Spinal cord (tissue), 10 donors: ENCODE results near the gene SLC25A34. TPM values are rescaled to one million over a fixed set of nuclear protein-coding genes. Genes with fewer than 3 reads are reported as not detected.

Source experiments
- DNase-seq, 6 donors: peaks; one replicate each; pipeline versions ENCODE4 v3.0.0 to v3.0.0-alpha.2; 2013 to 2015; ENCODE audit warnings: low spot score in 6 of 6, low read depth in 4 of 6
- H3K27ac ChIP-seq: one replicate; pipeline ENCODE4 v1.5.1; 2013; ENCODE audit warnings: low read depth, low read length, control low read depth
- H3K27me3 ChIP-seq: one replicate; pipeline ENCODE4 v1.6.1; 2013; ENCODE audit warnings: low read length; ENCODE audit not compliant: control insufficient read depth, insufficient read depth
- H3K36me3 ChIP-seq: one replicate; pipeline ENCODE4 v1.6.1; 2013; ENCODE audit warnings: low read length; ENCODE audit not compliant: control insufficient read depth, insufficient read depth
- H3K4me1 ChIP-seq: one replicate; pipeline ENCODE4 v1.6.1; 2013; ENCODE audit warnings: low read length; ENCODE audit not compliant: control insufficient read depth, insufficient read depth
- H3K4me3 ChIP-seq: one replicate; pipeline ENCODE4 v1.5.1; 2013; ENCODE audit warnings: low read depth, low read length, control low read depth
- H3K9me3 ChIP-seq: one replicate; pipeline ENCODE4 v1.6.1; 2013; ENCODE audit warnings: low read length; ENCODE audit not compliant: control insufficient read depth, insufficient read depth
- WGBS: methylation state at CpG from one replicate; pipeline ENCODE4 v1.1.5; 2013; ENCODE audit warnings: missing lambda C conversion rate; ENCODE audit not compliant: insufficient coverage; 5-methylcytosine and 5-hydroxymethylcytosine counted together
- polyA plus RNA-seq, 2 donors: library from polyadenylated mRNA; unstranded; fragments of 120-200 nt; gene quantifications; one replicate each; pipeline ENCODE4 v1.2.1, GENCODE V29; 2013; ENCODE audit not compliant: insufficient read length in 2 of 2
- total RNA-seq, 2 donors: library from RNA; depleted of rRNA in 1 of 2; stranded (reverse); fragments of 120-200 nt in 1 of 2; fragments of >200 nt in 1 of 2; gene quantifications; one replicate each; pipeline versions ENCODE4 v1.2.3 to v1.2.4, GENCODE V29; 2013 to 2014
- donor health status: healthy.

SLC25A34 gene
- total and polyA plus RNA-seq, 4 donors, result 0.59 to 7.7 (median 3.7) TPM

- no peak for DNase-seq
- 73% methylated on average over 17 of the region's 19 CpGs for WGBS
Observed at GRCh38 chr1:15749399-15750291, 13.6 kb downstream of the SLC25A34 start.

DNA sequence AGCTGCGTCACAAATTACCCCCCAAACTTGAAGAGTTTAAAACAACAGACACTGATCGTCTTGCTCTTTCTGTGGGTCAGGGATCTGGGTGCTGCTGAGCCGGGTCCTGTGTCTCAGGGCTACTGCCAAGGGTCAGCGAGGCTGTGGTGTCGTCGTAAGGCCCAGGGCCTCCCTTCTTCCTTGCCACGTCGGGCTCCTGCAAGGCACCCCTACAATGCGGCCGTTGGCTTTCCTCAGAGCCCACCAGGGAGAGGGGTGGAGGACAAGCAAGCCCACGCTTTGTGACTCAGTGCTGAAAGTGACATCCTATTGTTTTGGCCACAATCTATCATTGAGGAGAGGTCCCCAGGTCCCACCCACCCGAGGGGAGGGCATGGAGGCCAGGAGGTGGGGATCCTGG is 14.9 kb downstream of the SLC25A34 start:
- H3K4me3 ChIP-seq, result no peak overlapping the region
- H3K4me1 ChIP-seq, result peaks cover 7% of the 10 kb centered on the region
- H3K36me3 ChIP-seq, result no peaks in the 10 kb centered on the region
- H3K9me3 ChIP-seq, result no peaks in the 10 kb centered on the region
- no peak overlapping the region for H3K27ac ChIP-seq
- 72% methylated on average over 7 of the region's 12 CpGs for WGBS
- peaks cover 3% of the 10 kb centered on the region for H3K27me3 ChIP-seq
- no peak for DNase-seq

More at GRCh38 chr1:15749399-15750291, 13.6 kb downstream of the SLC25A34 start:
- Histone ChIP-seq H3K27ac (no peak overlapping the region), H3K9me3 (no peaks in the 10 kb centered on the region), H3K36me3 (no peaks in the 10 kb centered on the region), H3K4me1 (peaks cover 3% of the 10 kb centered on the region), H3K27me3 (no peaks in the 10 kb centered on the region), H3K4me3 (no peak overlapping the region)

- 91% methylated on average over 9 of the region's 10 CpGs for WGBS
- DNase-seq, result no peak
- H3K27ac ChIP-seq, result no peak overlapping the region
- peaks cover 14% of the 10 kb centered on the region for H3K4me1 ChIP-seq
- H3K9me3 ChIP-seq, result no peaks in the 10 kb centered on the region
- no peaks in the 10 kb centered on the region for H3K36me3 ChIP-seq
- peaks cover 9% of the 10 kb centered on the region for H3K27me3 ChIP-seq
- H3K4me3 ChIP-seq, result no peak overlapping the region
Observed at GRCh38 chr1:15751717-15752116, 15.7 kb downstream of the SLC25A34 start.

- WGBS, result 78% methylated on average over 10 of the region's 10 CpGs
- Histone ChIP-seq H3K27me3 (peaks cover 23% of the 10 kb centered on the region), H3K4me1 (peaks cover 29% of the 10 kb centered on the region), H3K9me3 (no peaks in the 10 kb centered on the region), H3K4me3 (no peak overlapping the region), H3K27ac (no peak overlapping the region), H3K36me3 (no peaks in the 10 kb centered on the region)
- DNase-seq, result no peak
Observed at GRCh38 chr1:15753776-15754175, 17.7 kb downstream of the SLC25A34 start.

GRCh38 chr1:15755021-15755645 is 19.1 kb downstream of the SLC25A34 start:
- H3K27me3 ChIP-seq, result peaks cover 29% of the 10 kb centered on the region
- no peak overlapping the region for H3K4me3 ChIP-seq
- no peak for DNase-seq
- 83% methylated on average over 1 of the region's 2 CpGs for WGBS
- H3K36me3 ChIP-seq, result no peaks in the 10 kb centered on the region
- no peaks in the 10 kb centered on the region for H3K9me3 ChIP-seq
- no peak overlapping the region for H3K27ac ChIP-seq
- peaks cover 33% of the 10 kb centered on the region for H3K4me1 ChIP-seq

GRCh38 chr1:15755646-15756040 is 19.6 kb downstream of the SLC25A34 start:
- Histone ChIP-seq H3K36me3 (no peaks in the 10 kb centered on the region), H3K27ac (no peak overlapping the region), H3K27me3 (peaks cover 31% of the 10 kb centered on the region), H3K4me1 (peaks cover 35% of the 10 kb centered on the region), H3K4me3 (no peak overlapping the region), H3K9me3 (no peaks in the 10 kb centered on the region)
- no peak for DNase-seq
- 80% methylated on average over 1 of the region's 4 CpGs for WGBS

DNA sequence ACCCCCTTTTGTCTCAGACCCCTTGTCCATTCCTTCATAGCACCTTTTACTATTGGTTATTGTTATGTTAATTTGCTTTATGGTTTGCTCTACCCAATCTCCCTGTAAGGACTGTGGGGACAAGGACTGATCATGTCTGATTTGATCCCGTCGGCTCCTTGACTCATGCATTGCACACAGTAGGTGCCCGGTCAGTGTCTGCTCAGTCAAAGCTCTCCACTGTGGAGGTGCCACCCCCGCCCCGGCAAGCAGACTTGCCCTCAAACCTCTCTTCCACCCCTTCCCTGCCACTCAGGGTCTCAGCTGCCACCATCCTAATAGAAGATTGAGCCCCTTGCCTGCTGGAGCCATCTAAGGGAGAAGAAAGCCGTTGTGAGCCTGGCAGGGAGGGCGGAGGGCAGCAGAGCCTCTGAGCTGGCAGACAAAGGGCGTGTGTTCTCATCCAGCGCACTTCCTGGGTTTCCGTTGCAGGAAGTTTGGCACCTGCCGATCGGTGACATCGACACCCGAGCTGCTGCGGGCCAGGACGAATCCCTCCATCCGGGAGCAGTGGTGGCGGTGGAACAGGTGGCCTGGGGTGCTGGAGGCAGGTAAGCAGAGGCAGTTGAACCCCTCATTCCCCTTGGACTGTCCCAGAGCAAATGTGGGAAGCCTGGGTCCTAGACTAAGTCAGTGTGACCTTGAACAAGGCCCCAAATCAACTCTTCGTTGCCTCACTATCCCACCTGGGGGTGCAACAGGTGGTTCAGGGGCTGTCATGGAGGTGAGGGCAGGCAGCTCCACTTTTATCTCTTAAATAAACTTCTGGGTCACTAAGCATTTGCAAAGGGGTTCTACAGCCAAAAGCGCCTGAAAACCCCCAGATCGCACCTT is 20.3 kb downstream of the SLC25A34 start:
- H3K36me3 ChIP-seq, result no peaks in the 10 kb centered on the region
- 46% methylated on average over 18 of the region's 21 CpGs for WGBS
- peaks cover 40% of the 10 kb centered on the region for H3K4me1 ChIP-seq
- no peak overlapping the region for H3K27ac ChIP-seq
- peaks cover 34% of the 10 kb centered on the region for H3K27me3 ChIP-seq
- no peaks in the 10 kb centered on the region for H3K9me3 ChIP-seq
- peak in 1 of 6 donors; percentile 20 for DNase-seq
- H3K4me3 ChIP-seq, result no peak overlapping the region

DNA sequence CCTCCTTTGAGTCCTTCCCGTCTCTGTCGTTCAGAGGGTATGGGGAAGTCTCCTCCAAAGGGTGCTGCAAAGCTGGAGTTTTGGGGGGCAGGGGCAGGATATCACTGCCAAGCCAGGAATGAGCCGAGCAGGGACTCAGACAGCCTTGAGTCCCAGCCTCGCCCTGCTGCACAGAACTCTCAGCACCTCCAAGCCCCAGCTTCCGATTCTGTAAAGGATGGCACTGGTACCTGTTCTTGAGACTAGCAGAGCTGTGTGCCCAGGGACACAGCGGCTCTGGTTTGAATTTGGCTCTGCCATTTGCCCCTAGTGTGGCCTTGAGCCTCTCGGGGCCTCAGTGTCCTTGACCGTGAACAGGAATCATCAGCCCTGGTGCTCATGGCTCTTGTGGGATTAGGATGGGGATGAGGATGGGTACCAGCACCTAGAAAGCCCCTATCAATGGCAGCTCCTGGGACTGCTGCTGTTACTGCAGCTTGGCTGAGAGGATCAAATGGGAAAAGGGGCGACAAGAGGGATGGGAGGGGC is 21.0 kb downstream of the SLC25A34 start:
- Histone ChIP-seq H3K27me3 (peaks cover 34% of the 10 kb centered on the region), H3K4me1 (peaks cover 40% of the 10 kb centered on the region), H3K27ac (no peak overlapping the region), H3K4me3 (no peak overlapping the region), H3K9me3 (no peaks in the 10 kb centered on the region), H3K36me3 (no peaks in the 10 kb centered on the region)
- WGBS, result 84% methylated on average over 7 of the region's 9 CpGs
- DNase-seq, result no peak
